Transverse colon (tissue), 4 donors: ENCODE measurements around the gene SFXN5. TPM values are rescaled to one million over a fixed set of nuclear protein-coding genes. Genes with fewer than 3 reads are reported as not detected.

Experiments
- DNase-seq: peaks from one replicate; pipeline ENCODE4 v3.0.0-alpha.2; 2019
- H3K27ac ChIP-seq, 4 donors: fragments of 200-600 bp; sonication (generic); 2 replicates each; pipeline ENCODE4 v1.5.1; 2016 to 2018; ENCODE audit warnings: inconsistent platforms in 4 of 4
- H3K27me3 ChIP-seq: fragments of 200-600 bp; sonication (generic); 2 replicates; pipeline ENCODE4 v1.5.1; 2017; ENCODE audit warnings: inconsistent platforms
- H3K36me3 ChIP-seq, 4 donors: fragments of 200-600 bp; sonication (generic); 2 replicates each; pipeline ENCODE4 v1.5.1; 2017 to 2019; ENCODE audit warnings: inconsistent platforms in 4 of 4
- H3K4me1 ChIP-seq, 4 donors: fragments of 200-600 bp; sonication (generic); 2 replicates each; pipeline ENCODE4 v1.5.1; 2017 to 2020; ENCODE audit warnings: inconsistent platforms in 4 of 4
- H3K4me3 ChIP-seq, 4 donors: fragments of 200-600 bp; sonication (generic); 1 replicate in 1 of 4; 2 replicates in 3 of 4; pipeline versions ENCODE4 v1.5.1 to v1.6.1; 2017 to 2019; ENCODE audit warnings: inconsistent platforms in 4 of 4
- H3K9me3 ChIP-seq, 2 donors: fragments of 200-600 bp; sonication (generic); 2 replicates each; pipeline ENCODE4 v1.5.1; 2017 to 2019; ENCODE audit warnings: inconsistent platforms in 2 of 2
- EP300 ChIP-seq: sonication (generic); formaldehyde crosslinking; IDR thresholded peaks from one replicate; pipeline ENCODE4 v1.6.1; 2017; ENCODE audit warnings: antibody characterized with exemption, low read depth
- POLR2A ChIP-seq: fragments of 450-650 bp; IDR thresholded peaks from one replicate; pipeline ENCODE4 v1.6.1; 2016; ENCODE audit warnings: antibody characterized with exemption, mild to moderate bottlenecking, moderate library complexity
- POLR2AphosphoS5 ChIP-seq, 3 donors: sonication (generic); formaldehyde crosslinking; IDR thresholded peaks; one replicate each; pipeline ENCODE4 v1.6.1; 2016; ENCODE audit warnings: antibody characterized with exemption in 3 of 3
- WGBS, 2 donors: methylation state at CpG; one replicate each; pipeline ENCODE4 v1.1.5; 2018; ENCODE audit warnings: low coverage in 1 of 2; 5-methylcytosine and 5-hydroxymethylcytosine counted together
- in situ Hi-C, 4 donors: fragments of 200-750 bp; cut with MboI; loops; one replicate each; pipeline versions ENCODE4 v1.15.0 to v1.15.1; 2017; ENCODE audit warnings: low sequenced_read_pairs in 3 of 4, low pct_ligation_motif_present in 1 of 4, low pct_unique_long_range_greater_than_20kb in 1 of 4
- intact Hi-C: fragments of 100-400 bp; cut with DNase I; formaldehyde crosslinking; loops from one replicate; pipeline ENCODE4 v1.15.1; 2023; ENCODE audit warnings: low total_unique reads
- total RNA-seq, 4 donors: library from RNA; depleted of rRNA; stranded (reverse); fragments of >200 nt; gene quantifications; one replicate each; pipeline ENCODE4 v1.1.0, GENCODE V29; 2016
- TF ChIP-seq, protein P1 (sequence below), 5 experiments: fragments of 200-600 bp in 3 of 5; fragments of 450-650 bp in 2 of 5; sonication (generic) in 3 of 5; IDR thresholded peaks; 1 replicate in 2 of 5; 2 replicates in 3 of 5; pipeline ENCODE4 v1.5.1; 2016 to 2017; ENCODE audit warnings: antibody characterized with exemption in 5 of 5, inconsistent platforms in 3 of 5, mild to moderate bottlenecking in 2 of 5, moderate library complexity in 1 of 5

Gene SFXN5
- total RNA-seq, 4 donors from 2014 or later = 12.3 to 98.4 (median 42.7) TPM

DNA sequence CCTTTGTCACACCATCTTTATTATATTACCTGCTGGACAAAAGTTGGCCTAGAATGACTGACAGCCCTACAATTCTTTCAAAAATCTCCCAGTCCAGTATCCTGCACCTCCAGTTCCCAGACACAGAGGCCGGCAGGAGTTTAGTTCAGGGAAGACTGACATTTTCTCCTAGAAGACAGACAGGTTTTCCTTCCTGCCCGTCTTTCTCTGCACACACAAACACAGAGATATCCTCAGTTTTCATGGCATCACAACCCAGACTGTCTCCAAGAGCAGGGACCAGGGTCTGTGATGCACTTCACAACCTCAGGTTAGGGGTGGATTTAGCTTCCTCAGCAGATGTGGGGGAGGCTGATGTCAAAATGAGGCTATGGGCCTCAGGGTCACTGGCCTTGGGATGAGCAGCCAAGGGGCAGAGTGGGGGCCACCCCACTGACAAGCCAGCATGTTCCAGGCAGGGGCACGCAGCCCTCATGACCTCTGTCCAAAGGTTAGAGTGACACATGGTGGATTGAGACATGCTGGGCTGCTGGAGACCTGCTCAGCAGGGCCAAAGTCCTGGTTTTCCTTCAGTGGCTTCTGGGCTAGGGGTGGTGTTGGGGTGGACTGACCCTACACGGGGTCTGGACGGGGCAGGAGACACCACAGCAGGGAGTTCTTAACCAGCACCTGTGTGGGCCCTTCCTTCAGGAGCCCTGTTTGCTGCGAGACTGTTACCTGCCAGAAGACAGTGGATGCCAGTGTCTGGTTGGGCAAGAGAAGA is 70.5 kb downstream of the SFXN5 start:
- no peaks in the 10 kb centered on the region for H3K9me3 ChIP-seq
- no peak for TF ChIP-seq POLR2A
- no peak for TF ChIP-seq EP300
- TF ChIP-seq POLR2AphosphoS5 (IDR thresholded peaks at IDR 0.05) = no peak
- TF ChIP-seq, protein P1, sequence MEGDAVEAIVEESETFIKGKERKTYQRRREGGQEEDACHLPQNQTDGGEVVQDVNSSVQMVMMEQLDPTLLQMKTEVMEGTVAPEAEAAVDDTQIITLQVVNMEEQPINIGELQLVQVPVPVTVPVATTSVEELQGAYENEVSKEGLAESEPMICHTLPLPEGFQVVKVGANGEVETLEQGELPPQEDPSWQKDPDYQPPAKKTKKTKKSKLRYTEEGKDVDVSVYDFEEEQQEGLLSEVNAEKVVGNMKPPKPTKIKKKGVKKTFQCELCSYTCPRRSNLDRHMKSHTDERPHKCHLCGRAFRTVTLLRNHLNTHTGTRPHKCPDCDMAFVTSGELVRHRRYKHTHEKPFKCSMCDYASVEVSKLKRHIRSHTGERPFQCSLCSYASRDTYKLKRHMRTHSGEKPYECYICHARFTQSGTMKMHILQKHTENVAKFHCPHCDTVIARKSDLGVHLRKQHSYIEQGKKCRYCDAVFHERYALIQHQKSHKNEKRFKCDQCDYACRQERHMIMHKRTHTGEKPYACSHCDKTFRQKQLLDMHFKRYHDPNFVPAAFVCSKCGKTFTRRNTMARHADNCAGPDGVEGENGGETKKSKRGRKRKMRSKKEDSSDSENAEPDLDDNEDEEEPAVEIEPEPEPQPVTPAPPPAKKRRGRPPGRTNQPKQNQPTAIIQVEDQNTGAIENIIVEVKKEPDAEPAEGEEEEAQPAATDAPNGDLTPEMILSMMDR (IDR thresholded peaks at IDR 0.05) = no peak
- H3K4me3 ChIP-seq = no peak overlapping the region
- H3K4me1 ChIP-seq = no peaks in the 10 kb centered on the region
- no peak for DNase-seq
- intact Hi-C loops = no loop called here
- in situ Hi-C loops = loop anchor here in 1 of 4 donors (10.0 kb wide), 1 partner anchor 154 kb away; no protein-coding TSS in a partner anchor
- H3K27me3 ChIP-seq = no peaks in the 10 kb centered on the region
- WGBS, 2 donors = 93 to 100% methylated on average over 5 to 6 of the region's 6 CpGs
- H3K36me3 ChIP-seq = peaks cover 0 to 6% (median 0%) of the 10 kb centered on the region in 4 donors
- H3K27ac ChIP-seq = no peak overlapping the region

DNA sequence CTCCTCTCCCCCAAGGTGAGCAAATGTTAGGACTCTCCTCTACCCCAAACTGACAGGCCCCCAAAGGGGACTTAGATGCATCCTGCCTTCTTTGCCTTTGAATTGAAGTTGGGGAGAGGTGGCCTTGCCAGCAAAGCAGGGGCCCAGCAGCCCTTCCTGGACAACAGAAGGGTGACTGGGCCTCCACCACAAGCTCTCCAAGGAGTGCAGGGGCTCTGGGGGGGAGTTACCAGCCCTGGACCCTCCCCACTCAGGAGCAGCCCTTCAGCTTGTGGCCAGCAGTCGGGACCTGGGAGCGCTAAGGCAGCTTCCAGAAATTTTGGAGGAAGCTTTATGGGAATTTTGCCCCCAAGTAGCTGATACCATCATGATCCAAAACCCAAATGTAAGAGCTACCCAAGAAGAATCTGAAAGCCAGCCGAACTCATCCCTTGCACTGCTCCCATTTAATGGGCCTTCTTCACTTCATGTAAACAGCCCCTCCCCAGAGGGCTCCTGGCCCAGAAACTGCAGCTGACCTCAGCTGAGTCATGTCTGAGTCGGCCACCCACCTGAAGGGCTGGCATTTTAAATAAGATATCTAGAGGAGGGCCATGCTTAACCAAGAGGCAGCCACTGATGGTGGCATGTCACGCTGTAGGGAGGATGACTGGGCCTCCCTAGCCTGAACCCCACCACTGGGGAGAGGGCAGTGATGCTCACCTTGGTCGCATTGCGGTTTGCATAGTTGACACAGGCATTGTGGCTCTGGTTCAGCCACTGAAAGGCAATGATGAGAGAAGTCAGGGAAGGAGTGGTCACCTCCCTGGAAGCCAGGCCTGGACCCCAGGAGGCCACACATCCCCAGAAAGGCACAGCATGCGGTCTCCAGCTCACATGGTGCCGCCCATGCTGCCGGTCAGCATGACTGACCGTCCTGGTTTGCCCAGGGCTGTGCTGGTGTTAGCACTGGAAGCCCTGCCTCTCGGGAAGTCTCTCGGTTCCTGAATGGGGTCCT is 71.5 kb downstream of the SFXN5 start:
- DNase-seq = no peak
- TF ChIP-seq, protein P1 (IDR thresholded peaks at IDR 0.05) = no peak
- TF ChIP-seq POLR2AphosphoS5 (IDR thresholded peaks at IDR 0.05) = no peak
- no peak for TF ChIP-seq POLR2A
- no peak for TF ChIP-seq EP300
- H3K27me3 ChIP-seq = no peaks in the 10 kb centered on the region
- intact Hi-C loops (no loop called here), in situ Hi-C loops (loop anchor here in 2 of 4 donors (10.0 to 25.0 kb wide), 2 partner anchors 155 to 187 kb away; no protein-coding TSS in a partner anchor)
- 89% methylated on average over 12 of the region's 13 CpGs; no CpG with 5 or more reads in 1 of the 2 donors for WGBS, 2 donors
- H3K27ac ChIP-seq = no peak overlapping the region
- no peaks in the 10 kb centered on the region for H3K4me1 ChIP-seq
- H3K4me3 ChIP-seq = no peak overlapping the region
- no peaks in the 10 kb centered on the region for H3K9me3 ChIP-seq
- H3K36me3 ChIP-seq = peaks cover 0 to 6% (median 0%) of the 10 kb centered on the region in 4 donors

DNA sequence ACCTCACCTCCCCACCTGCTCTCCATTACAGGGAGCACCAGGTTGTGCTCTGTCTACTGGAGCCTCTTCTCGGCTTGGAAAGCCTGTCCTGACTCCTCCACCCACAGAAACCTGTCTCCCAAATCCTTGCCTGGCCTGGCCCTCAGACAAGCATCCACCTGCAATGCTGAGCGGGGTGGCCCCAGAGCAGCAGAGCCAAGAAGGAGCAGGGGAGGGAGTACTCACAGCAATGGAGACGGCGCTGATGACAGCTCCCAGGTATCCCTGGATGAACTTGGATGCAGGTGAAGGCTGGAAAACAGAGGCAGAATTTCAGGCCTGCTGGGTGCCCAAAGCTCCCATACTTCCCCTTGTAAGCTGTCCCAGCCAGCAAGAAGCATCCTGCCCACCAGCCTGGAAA is 72.8 kb downstream of the SFXN5 start:
- WGBS, 2 donors = 90% methylated on average over 4 of the region's 4 CpGs; no CpG with 5 or more reads in 1 of the 2 donors
- in situ Hi-C loops = loop anchor here in 1 of 4 donors (25.0 kb wide), 1 partner anchor 189 kb away; no protein-coding TSS in a partner anchor
- Histone ChIP-seq H3K27me3 (no peaks in the 10 kb centered on the region), H3K4me1 (no peaks in the 10 kb centered on the region), H3K27ac (no peak overlapping the region), H3K4me3 (no peak overlapping the region), H3K36me3 (peaks cover 0 to 6% (median 0%) of the 10 kb centered on the region in 4 donors), H3K9me3 (no peaks in the 10 kb centered on the region)
- intact Hi-C loops = no loop called here
- DNase-seq = no peak
- TF ChIP-seq EP300 (no peak), POLR2AphosphoS5 (IDR thresholded peaks at IDR 0.05) (no peak), POLR2A (no peak)
- TF ChIP-seq, protein P1 (IDR thresholded peaks at IDR 0.05) = no peak
